ENCODE data around the gene CCR2. TPM values are rescaled to one million over a fixed set of nuclear protein-coding genes. Genes with fewer than 3 reads are reported as not detected.

Gene CCR2
- total and polyA plus RNA-seq, 12 donors: 0.30 to 5.6 (median 0.80) TPM

GRCh38 chr3:46393011-46393410 lies 39.1 kb downstream of the CCR2 start:
- DNase-seq: no peak
- Histone ChIP-seq H3K27me3 (peaks cover 9% of the 10 kb centered on the region), H3K36me3 (replicated peaks in 1 of 2) (no peaks in the 10 kb centered on the region), H3K4me1 (replicated peaks in 1 of 2) (no peaks in the 10 kb centered on the region), H3K9me3 (replicated peaks in 1 of 3) (no peaks in the 10 kb centered on the region), H3K4me3 (no peak overlapping the region), H3K27ac (no peak overlapping the region)
- TF ChIP-seq POLR2A (IDR thresholded peaks at IDR 0.05): no peak
- no peak for TF ChIP-seq CTCF (IDR thresholded peaks at IDR 0.05)
- WGBS, 4 donors: 71 to 84% (median 80%) methylated on average over 2 of the region's 2 CpGs
- intact Hi-C loops (cut with DNase I): no loop called here

- TF ChIP-seq CTCF (IDR thresholded peaks at IDR 0.05) (no peak), POLR2A (IDR thresholded peaks at IDR 0.05) (no peak)
- Histone ChIP-seq H3K4me1 (replicated peaks in 1 of 2) (no peaks in the 10 kb centered on the region), H3K4me3 (no peak overlapping the region), H3K27me3 (peaks cover 9% of the 10 kb centered on the region), H3K27ac (no peak overlapping the region), H3K36me3 (replicated peaks in 1 of 2) (no peaks in the 10 kb centered on the region), H3K9me3 (replicated peaks in 1 of 3) (no peaks in the 10 kb centered on the region)
- no peak for DNase-seq
- intact Hi-C loops (cut with DNase I): no loop called here
- 74 to 79% (median 76%) methylated on average over 8 of the region's 8 CpGs for WGBS, 4 donors
Measured at GRCh38 chr3:46393554-46394434, 39.9 kb downstream of the CCR2 start.

GRCh38 chr3:46395210-46395661 lies 41.3 kb downstream of the CCR2 start:
- 69 to 77% (median 72%) methylated on average over 6 of the region's 6 CpGs for WGBS, 4 donors
- intact Hi-C loops (cut with DNase I): no loop called here

More at GRCh38 chr3:46395210-46395661, 41.3 kb downstream of the CCR2 start:
- H3K36me3 ChIP-seq (replicated peaks in 1 of 2): no peaks in the 10 kb centered on the region
- H3K4me3 ChIP-seq: no peak overlapping the region
- H3K27ac ChIP-seq: no peak overlapping the region
- no peaks in the 10 kb centered on the region for H3K4me1 ChIP-seq (replicated peaks in 1 of 2)
- no peak for DNase-seq
- no peaks in the 10 kb centered on the region for H3K9me3 ChIP-seq (replicated peaks in 1 of 3)
- TF ChIP-seq CTCF (IDR thresholded peaks at IDR 0.05) (no peak), POLR2A (IDR thresholded peaks at IDR 0.05) (no peak)
- H3K27me3 ChIP-seq: peaks cover 4% of the 10 kb centered on the region
